ENCODE measurements around the gene CEP170. TPM values are rescaled to one million over a fixed set of nuclear protein-coding genes. Genes with fewer than 3 reads are reported as not detected.

Gene CEP170
- total RNA-seq, 1 donor from 2014 or later: 82.2 TPM

- Histone ChIP-seq H3K27me3 (ENCODE audit: control insufficient read depth, insufficient read depth, low read length) (no peaks in the 10 kb centered on the region), H3K36me3 (ENCODE audit: control insufficient read depth, insufficient read depth, low read length) (no peaks in the 10 kb centered on the region), H3K4me3 (ENCODE audit: low read depth, low read length) (no peak overlapping the region)
- DNase-seq (ENCODE audit: low read depth): no peak
- TF ChIP-seq CTCF (IDR thresholded peaks at IDR 0.05; ENCODE audit: insufficient read depth, low read length, poor library complexity, severe bottlenecking): no peak
Measured at GRCh38 chr1:243281672-243282071, 26.6 kb upstream of the CEP170 start.

DNA sequence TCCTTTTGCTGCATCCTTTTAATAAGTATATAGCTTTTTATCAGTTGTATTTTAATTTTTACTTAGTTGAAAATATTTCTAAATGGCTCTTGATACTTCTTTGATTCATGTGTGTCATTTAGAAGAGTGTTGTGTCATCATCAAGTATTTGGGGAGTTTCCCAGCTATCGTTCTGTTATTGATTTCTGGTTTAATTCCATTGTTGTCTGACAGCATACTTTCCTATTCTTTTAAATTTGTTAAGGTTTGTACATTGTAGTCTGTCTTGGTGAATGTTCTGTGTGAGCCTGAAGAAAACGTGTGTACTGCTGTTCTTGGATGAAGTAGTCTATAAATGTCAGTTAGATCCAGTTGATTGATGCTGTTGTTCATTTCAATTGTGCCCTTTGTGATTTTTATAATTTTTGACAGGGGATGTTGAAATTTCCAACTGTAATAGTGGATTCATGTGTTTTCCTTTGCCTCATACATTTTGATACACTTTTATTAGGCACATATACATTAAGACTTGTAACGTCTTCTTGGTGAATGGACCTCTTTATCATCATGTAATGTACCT is 25.6 kb upstream of the CEP170 start:
- H3K36me3 ChIP-seq (ENCODE audit: control insufficient read depth, insufficient read depth, low read length): no peaks in the 10 kb centered on the region
- no peaks in the 10 kb centered on the region for H3K27me3 ChIP-seq (ENCODE audit: control insufficient read depth, insufficient read depth, low read length)
- TF ChIP-seq CTCF (IDR thresholded peaks at IDR 0.05; ENCODE audit: insufficient read depth, low read length, poor library complexity, severe bottlenecking): no peak
- no peak overlapping the region for H3K4me3 ChIP-seq (ENCODE audit: low read depth, low read length)
- DNase-seq (ENCODE audit: low read depth): no peak

GRCh38 chr1:243275316-243275715 is 20.2 kb upstream of the CEP170 start:
- H3K4me3 ChIP-seq (ENCODE audit: low read depth, low read length): no peak overlapping the region
- no peaks in the 10 kb centered on the region for H3K27me3 ChIP-seq (ENCODE audit: control insufficient read depth, insufficient read depth, low read length)
- no peak for TF ChIP-seq CTCF (IDR thresholded peaks at IDR 0.05; ENCODE audit: insufficient read depth, low read length, poor library complexity, severe bottlenecking)
- no peak for DNase-seq (ENCODE audit: low read depth)
- H3K36me3 ChIP-seq (ENCODE audit: control insufficient read depth, insufficient read depth, low read length): no peaks in the 10 kb centered on the region

- H3K36me3 ChIP-seq (ENCODE audit: control insufficient read depth, insufficient read depth, low read length): no peaks in the 10 kb centered on the region
- no peak for DNase-seq (ENCODE audit: low read depth)
- no peaks in the 10 kb centered on the region for H3K27me3 ChIP-seq (ENCODE audit: control insufficient read depth, insufficient read depth, low read length)
- TF ChIP-seq CTCF (IDR thresholded peaks at IDR 0.05; ENCODE audit: insufficient read depth, low read length, poor library complexity, severe bottlenecking): no peak
- H3K4me3 ChIP-seq (ENCODE audit: low read depth, low read length): no peak overlapping the region
Measured at GRCh38 chr1:243273945-243274344, 18.9 kb upstream of the CEP170 start.

DNA sequence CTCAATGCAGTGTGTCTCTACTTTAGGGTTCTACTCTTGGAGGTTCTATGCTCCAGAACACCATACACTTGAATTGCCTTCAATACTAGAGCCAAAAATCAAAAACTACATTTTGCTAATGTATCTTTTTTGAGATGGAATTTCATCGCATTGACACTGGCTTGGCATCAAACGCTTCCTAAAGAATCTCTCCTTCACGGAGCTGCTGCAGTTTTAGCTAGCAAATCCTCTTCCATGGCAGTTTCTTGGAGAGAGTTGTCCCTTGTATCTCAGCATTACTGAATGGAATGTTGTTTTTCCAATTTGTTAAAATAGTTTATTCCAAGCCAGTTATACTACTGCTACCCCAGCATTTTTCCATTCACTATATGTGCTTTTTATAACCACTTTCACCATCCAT is 18.4 kb upstream of the CEP170 start:
- Histone ChIP-seq H3K27me3 (ENCODE audit: control insufficient read depth, insufficient read depth, low read length) (no peaks in the 10 kb centered on the region), H3K36me3 (ENCODE audit: control insufficient read depth, insufficient read depth, low read length) (no peaks in the 10 kb centered on the region), H3K4me3 (ENCODE audit: low read depth, low read length) (no peak overlapping the region)
- TF ChIP-seq CTCF (IDR thresholded peaks at IDR 0.05; ENCODE audit: insufficient read depth, low read length, poor library complexity, severe bottlenecking): no peak
- no peak for DNase-seq (ENCODE audit: low read depth)

GRCh38 chr1:243272401-243272800 is 17.3 kb upstream of the CEP170 start:
- DNase-seq (ENCODE audit: low read depth): no peak
- Histone ChIP-seq H3K27me3 (ENCODE audit: control insufficient read depth, insufficient read depth, low read length) (no peaks in the 10 kb centered on the region), H3K4me3 (ENCODE audit: low read depth, low read length) (no peak overlapping the region), H3K36me3 (ENCODE audit: control insufficient read depth, insufficient read depth, low read length) (no peaks in the 10 kb centered on the region)
- TF ChIP-seq CTCF (IDR thresholded peaks at IDR 0.05; ENCODE audit: insufficient read depth, low read length, poor library complexity, severe bottlenecking): no peak
